ENCODE data around the gene NECTIN3.

NECTIN3 gene, protein sequence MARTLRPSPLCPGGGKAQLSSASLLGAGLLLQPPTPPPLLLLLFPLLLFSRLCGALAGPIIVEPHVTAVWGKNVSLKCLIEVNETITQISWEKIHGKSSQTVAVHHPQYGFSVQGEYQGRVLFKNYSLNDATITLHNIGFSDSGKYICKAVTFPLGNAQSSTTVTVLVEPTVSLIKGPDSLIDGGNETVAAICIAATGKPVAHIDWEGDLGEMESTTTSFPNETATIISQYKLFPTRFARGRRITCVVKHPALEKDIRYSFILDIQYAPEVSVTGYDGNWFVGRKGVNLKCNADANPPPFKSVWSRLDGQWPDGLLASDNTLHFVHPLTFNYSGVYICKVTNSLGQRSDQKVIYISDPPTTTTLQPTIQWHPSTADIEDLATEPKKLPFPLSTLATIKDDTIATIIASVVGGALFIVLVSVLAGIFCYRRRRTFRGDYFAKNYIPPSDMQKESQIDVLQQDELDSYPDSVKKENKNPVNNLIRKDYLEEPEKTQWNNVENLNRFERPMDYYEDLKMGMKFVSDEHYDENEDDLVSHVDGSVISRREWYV

GRCh38 chr3:111071257-111072030 is at the start of gene NECTIN3:
TSS of gene NECTIN3 (plus strand) at chr3:111071816. CDS start at chr3:111072018, 202 bp downstream.
- peak; percentile 71 for DNase-seq

DNA sequence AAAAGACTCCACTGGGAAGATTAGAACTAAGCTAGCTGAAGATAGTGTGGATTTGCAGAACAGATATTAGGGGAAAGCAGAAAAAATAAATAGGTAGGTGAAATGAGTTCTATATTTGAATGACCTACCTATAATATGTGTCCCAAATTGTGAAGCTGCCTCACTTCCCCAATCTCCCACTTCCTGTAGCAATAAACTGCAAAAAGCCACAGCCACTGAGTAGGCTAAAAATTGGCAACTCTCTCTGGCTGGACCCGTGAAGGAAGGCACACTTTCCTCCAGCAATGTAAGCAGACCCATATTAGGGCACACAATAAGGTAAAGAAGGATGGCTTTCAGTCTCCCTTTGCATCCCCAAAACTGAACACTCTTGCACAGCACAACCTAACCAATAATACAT is 43.7 kb upstream of the NECTIN3 start:
- no peak for DNase-seq

GRCh38 chr3:111031538-111031937 is 40.1 kb upstream of the NECTIN3 start:
- DNase-seq, result no peak

DNA sequence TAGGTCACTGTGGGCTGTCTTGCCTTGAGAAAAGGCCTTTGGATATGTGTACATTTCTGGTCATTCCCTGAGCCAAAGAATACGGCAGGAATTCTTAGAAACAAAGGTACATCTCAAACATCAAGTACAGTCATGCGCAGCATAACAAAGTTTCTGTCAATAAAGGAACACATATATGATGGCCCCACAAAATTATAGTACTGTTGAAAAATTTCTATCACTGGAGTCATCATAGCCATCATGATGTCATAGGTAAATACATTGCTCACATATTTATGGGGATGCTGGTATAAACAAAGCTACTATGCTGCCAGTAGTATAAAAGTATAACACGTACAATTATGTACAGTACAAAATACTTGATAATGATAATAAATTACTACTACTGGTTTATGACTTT is 38.9 kb upstream of the NECTIN3 start:
- DNase-seq, result no peak

- DNase-seq, result no peak
These were observed 38.1 kb upstream of the NECTIN3 start for GRCh38 chr3:111033470-111034050.

DNA sequence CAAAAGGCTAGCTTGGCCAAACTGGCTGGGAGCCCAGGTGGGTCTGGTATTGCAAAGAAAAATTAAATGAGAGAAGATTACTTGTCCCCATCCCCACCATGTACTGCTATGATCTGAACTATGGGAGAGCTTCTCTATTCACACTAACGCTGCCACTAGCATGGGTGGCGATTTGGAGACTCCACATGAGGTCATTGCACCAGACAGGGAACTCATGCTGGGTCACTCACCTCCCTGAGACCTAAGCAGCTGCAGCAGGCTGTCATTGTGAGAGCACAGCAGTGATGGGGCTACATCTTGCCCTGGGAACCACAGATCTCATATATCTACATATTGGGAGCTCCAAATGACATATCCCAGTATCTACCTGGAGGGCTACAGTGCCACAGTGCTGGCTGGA is 36.3 kb upstream of the NECTIN3 start:
- DNase-seq, result no peak

GRCh38 chr3:111035902-111036301 is 35.7 kb upstream of the NECTIN3 start:
- DNase-seq, result no peak

- DNase-seq, result no peak
These were observed 30.7 kb upstream of the NECTIN3 start for GRCh38 chr3:111040959-111041358.

GRCh38 chr3:111045564-111045963 is 26.1 kb upstream of the NECTIN3 start:
- DNase-seq, result no peak

DNA sequence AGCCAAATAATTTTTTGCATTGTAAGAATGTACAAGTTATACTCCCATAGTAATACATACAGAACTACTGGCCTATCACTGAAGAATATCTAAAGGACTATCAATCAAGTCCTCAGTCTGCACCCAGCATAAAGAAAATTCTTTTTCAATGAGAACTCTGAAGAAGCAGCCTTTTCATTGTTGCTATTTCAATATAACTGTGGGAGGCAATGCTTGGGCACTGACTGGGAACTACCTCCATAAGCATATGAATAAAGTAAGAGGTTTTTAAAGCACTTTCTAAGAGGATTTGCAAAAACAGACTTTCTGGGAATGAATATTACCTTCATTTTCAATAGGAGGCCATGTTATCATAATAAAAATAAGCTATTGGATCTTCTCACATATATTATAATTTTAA is 24.6 kb upstream of the NECTIN3 start:
- no peak for DNase-seq

DNA sequence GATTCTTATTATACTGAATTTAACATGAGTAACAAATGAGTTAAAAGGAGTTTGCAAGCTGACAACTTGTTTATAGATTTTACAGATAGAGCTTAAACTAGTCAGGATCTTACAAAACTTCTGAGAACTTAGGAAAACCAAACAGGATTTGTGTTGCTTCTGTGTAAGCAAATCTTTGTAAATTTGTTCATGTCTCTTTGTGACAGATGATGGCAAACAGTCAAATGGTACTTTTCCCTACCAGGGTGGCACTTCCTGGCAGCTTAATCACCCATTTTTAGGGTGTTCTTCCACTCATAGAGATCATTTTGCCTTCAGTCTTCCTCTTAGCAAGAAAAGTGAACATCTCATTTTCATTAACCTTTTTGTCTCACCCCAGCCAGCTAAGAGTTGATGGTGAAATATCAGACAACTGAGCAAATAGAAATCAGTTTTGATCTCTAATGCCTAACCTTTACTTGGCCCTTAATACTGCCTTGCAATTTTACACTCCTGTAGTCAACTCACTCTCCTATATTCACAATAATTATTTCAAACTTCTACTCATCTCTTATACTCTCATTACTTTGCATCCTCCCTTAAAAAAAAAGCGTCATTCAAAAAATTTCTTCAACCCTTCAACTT is 23.7 kb upstream of the NECTIN3 start:
- no peak for DNase-seq

- no peak for DNase-seq
These were observed 20.3 kb upstream of the NECTIN3 start for GRCh38 chr3:111051354-111051753.

- DNase-seq, result peak; percentile 79
These were observed 3.0 kb upstream of the NECTIN3 start for GRCh38 chr3:111068574-111068973.

GRCh38 chr3:111069974-111070771 is 1.4 kb upstream of the NECTIN3 start:
- DNase-seq, result no peak

- peak; percentile 47 for DNase-seq
These were observed 802 bp upstream of the NECTIN3 start for GRCh38 chr3:111070772-111071256.

DNA sequence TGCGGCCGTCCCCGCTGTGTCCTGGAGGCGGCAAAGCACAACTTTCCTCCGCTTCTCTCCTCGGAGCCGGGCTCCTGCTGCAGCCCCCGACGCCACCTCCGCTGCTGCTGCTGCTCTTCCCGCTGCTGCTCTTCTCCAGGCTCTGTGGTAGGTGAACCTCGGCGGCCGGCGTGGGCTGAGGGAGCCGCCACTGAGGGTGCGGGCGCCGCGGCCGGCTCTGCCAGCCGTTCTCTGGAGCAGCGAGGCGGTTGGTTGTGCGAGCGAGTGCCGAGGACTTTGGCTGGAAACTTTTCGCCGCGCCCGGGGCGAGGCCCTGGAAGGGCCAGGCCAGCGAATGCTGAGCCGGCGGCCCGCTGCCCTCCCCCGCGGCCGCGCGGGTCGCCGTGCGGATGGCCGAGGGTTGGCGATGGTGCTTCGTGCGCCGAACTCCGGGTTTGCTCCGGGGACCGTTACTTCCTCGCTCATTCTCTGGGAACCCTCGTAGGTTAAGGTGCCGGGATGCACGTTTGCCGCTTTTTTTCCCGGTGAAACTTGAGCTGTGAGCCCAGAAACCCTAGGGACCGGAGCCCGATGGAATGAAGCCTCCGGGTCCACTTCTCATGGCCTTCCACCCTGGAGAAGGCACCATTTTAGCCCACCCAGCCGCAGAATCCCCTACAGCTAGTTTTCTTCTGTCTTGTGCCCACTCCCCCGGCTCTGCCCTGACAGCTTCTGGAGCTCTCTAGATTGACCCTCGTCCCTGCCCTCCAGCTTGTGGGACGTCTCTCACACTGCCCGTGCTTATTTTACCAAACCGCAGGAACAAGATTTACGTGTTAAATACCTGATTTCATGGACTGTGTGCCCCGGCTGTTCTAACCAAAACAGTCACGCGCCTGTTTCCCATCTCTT is 660 bp downstream of the NECTIN3 start:
- DNase-seq, result no peak

DNA sequence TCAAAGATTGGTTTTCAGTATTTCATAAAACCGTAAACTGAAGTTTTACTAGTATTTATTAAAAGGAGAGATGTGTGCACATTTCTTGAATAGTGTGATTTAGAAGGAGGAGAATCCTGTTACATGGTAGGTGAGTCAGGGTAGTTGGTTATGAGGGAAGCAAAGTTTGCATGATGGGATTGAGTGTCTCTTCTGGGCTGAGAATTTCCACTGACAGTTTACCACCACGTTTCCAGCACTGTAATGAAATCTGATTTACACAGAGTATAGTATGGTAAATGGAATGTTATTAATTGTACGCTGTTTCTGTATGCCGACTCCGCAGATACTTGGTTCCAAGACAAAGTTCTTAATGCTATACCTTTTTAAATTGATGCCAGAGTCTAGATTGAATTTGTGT is 1.6 kb downstream of the NECTIN3 start:
- DNase-seq, result no peak

GRCh38 chr3:111076732-111077131 is 5.1 kb downstream of the NECTIN3 start:
- no peak for DNase-seq

- no peak for DNase-seq
These were observed 5.8 kb downstream of the NECTIN3 start for GRCh38 chr3:111077369-111077768.

DNA sequence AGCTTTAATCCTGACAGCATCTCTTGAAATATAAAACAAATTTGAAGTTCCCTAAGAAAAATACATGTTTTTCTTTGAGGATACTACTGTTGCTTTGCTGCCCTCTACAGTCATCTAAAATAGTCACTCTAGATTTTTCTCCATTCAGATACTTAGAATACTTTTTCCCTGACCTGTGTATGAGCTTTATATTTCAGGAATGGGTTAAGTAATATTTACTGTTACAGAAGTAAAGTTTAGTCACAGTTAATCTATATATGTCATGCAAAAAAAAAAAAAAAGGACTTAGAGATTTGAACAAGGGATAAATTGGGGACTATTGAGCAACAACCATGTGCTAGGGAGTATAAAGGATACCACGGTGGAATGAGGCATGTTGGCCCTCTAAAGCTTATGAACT is 8.8 kb downstream of the NECTIN3 start:
- peak; percentile 13 for DNase-seq

DNA sequence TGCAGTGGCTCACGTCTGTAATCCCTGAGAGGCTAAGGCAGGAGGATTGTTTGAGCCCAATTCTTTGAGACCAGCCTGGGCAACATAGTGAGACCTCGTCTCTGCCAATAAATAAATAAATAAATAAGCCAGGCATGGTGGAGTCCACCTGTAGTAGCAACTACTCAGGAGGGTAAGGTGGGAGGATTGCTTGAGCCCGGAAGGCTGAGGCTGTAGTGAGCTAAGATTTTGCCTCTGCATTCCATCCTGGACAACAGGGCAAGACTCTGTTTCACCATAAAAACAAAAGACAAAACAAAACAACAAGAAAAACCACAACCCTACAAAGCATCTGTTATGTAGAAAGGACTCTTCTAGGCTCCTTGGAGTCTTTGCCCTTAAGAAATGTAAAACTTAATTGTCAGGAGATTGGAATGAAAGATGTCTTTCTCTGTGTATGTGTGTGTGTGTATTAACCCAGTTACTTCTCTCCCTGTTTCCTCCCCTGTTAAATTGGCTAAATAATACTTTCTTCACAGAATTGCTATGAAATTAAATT is 9.5 kb downstream of the NECTIN3 start:
- DNase-seq, result no peak
